Retinal pigment epithelial cell (primary cell): ENCODE measurements around the gene CACNA2D3.

ENCODE experiments used
- DNase-seq: peaks from one replicate; pipeline ENCODE4 v3.0.0-alpha.2; 2010; ENCODE audit warnings: low read depth
- H3K4me3 ChIP-seq: 2 replicates; pipeline ENCODE4 v1.5.1; 2011; ENCODE audit warnings: mild to moderate bottlenecking, low read length, control low read depth, moderate library complexity
- CTCF ChIP-seq: conservative IDR thresholded peaks from 2 replicates; pipeline ENCODE4 v1.5.1; 2011; ENCODE audit warnings: low read depth, low read length, control low read depth, inconsistent platforms

CACNA2D3 gene

GRCh38 chr3:54530944-54531343 is 408.6 kb downstream of the CACNA2D3 start:
- TF ChIP-seq CTCF, result no peak
- no peak overlapping the region for H3K4me3 ChIP-seq
- DNase-seq, result no peak

DNA sequence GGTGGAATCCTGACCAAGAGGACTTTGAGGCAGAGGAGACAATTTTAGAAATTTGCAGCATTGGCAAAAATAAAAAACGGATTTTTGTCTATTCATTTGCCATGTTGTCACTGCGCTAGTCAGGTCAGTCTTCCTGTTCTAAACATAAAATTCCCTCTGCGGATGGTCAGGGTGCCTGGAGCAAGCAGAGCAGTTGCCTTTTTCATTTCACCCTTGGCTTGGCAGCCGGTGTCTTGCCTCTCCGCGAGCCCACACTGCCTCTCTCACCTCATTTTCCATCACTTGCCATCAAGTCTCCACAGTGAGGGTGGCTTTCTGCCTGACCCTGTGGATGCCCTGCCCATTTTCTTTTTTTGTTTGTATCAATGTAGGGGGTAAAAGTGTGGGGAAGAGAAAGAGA is 409.4 kb downstream of the CACNA2D3 start:
- no peak for DNase-seq
- no peak for TF ChIP-seq CTCF
- no peak overlapping the region for H3K4me3 ChIP-seq

- no peak overlapping the region for H3K4me3 ChIP-seq
- no peak for DNase-seq
- no peak for TF ChIP-seq CTCF
These were observed 411.5 kb downstream of the CACNA2D3 start for GRCh38 chr3:54533856-54534255.

GRCh38 chr3:54535619-54536018 is 413.3 kb downstream of the CACNA2D3 start:
- no peak overlapping the region for H3K4me3 ChIP-seq
- no peak for TF ChIP-seq CTCF
- no peak for DNase-seq

- no peak for TF ChIP-seq CTCF
- no peak for DNase-seq
- H3K4me3 ChIP-seq, result no peak overlapping the region
These were observed 414.1 kb downstream of the CACNA2D3 start for GRCh38 chr3:54536450-54536849.

- TF ChIP-seq CTCF, result no peak
- DNase-seq, result no peak
These were observed 415.2 kb downstream of the CACNA2D3 start for GRCh38 chr3:54537506-54537905.

DNA sequence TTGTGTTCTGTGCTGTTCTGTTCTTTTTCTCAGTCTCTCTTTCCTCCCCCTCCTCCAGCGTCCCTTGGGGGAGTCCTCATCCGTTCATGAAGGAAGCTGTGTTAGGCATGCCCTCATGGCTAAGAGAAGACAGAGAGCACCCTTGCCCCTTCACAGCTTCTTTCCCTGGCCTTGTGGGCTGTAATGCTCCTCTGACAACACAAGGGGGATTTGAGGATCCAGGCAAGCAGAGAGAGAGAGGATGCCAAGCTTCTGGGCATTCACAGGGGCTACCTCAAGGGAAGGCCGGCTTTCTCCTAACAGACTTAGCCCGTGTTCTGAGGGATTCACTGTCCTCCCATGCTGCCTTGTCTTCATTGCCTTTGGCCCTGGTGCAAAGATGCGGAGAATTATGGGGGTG is 416.0 kb downstream of the CACNA2D3 start:
- no peak for DNase-seq
- no peak overlapping the region for H3K4me3 ChIP-seq
- no peak for TF ChIP-seq CTCF

More at GRCh38 chr3:54537506-54537905, 415.2 kb downstream of the CACNA2D3 start:
- no peak overlapping the region for H3K4me3 ChIP-seq
